ENCODE data around the gene DIPK1B.

DNA sequence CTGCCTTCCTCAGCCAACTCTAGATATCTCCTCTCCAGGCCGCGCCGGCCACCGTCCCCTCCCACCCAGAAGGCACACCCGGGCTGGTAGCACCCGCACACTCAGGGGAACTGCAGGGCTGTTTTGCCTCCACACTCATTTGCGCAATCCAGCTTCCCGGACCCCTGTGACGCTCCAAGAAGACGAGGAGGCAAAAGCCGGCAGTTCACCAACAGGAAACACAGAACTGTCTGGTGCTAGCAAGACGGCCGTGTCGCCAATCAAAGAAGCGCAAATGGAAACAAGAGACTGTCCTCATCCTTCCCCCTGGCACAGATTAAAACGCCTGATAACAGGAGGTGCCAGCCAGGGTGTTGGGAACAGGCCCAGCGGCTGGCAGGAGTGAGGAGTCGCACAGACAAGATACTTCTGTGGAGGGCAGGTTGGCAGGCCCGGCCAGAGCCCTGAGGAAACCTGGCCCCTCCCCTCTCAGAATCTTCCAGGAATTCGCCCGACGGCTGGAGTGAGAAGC lies 32.9 kb upstream of the DIPK1B start:
- TF ChIP-seq, protein P1, sequence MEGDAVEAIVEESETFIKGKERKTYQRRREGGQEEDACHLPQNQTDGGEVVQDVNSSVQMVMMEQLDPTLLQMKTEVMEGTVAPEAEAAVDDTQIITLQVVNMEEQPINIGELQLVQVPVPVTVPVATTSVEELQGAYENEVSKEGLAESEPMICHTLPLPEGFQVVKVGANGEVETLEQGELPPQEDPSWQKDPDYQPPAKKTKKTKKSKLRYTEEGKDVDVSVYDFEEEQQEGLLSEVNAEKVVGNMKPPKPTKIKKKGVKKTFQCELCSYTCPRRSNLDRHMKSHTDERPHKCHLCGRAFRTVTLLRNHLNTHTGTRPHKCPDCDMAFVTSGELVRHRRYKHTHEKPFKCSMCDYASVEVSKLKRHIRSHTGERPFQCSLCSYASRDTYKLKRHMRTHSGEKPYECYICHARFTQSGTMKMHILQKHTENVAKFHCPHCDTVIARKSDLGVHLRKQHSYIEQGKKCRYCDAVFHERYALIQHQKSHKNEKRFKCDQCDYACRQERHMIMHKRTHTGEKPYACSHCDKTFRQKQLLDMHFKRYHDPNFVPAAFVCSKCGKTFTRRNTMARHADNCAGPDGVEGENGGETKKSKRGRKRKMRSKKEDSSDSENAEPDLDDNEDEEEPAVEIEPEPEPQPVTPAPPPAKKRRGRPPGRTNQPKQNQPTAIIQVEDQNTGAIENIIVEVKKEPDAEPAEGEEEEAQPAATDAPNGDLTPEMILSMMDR (IDR thresholded peaks at IDR 0.05; ENCODE audit: extremely low read depth in 1 of 2, insufficient read depth in 1 of 2, low read depth in 1 of 2, low read length in 2 of 2) = no peak
- TF ChIP-seq POLR2AphosphoS5 (IDR thresholded peaks at IDR 0.05; ENCODE audit: insufficient read depth, low read depth, low read length) = no peak
- TF ChIP-seq, protein P2, sequence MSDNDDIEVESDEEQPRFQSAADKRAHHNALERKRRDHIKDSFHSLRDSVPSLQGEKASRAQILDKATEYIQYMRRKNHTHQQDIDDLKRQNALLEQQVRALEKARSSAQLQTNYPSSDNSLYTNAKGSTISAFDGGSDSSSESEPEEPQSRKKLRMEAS (IDR thresholded peaks at IDR 0.05; ENCODE audit: insufficient read depth, insufficient read length) = no peak
